ENCODE results near the gene UNC80. TPM values are rescaled to one million over a fixed set of nuclear protein-coding genes. Genes with fewer than 3 reads are reported as not detected.

Gene UNC80
- total and polyA plus RNA-seq, 2 donors (not counting 3 experiments of a cell fraction or from before 2014, with no cell fraction given): not detected

DNA sequence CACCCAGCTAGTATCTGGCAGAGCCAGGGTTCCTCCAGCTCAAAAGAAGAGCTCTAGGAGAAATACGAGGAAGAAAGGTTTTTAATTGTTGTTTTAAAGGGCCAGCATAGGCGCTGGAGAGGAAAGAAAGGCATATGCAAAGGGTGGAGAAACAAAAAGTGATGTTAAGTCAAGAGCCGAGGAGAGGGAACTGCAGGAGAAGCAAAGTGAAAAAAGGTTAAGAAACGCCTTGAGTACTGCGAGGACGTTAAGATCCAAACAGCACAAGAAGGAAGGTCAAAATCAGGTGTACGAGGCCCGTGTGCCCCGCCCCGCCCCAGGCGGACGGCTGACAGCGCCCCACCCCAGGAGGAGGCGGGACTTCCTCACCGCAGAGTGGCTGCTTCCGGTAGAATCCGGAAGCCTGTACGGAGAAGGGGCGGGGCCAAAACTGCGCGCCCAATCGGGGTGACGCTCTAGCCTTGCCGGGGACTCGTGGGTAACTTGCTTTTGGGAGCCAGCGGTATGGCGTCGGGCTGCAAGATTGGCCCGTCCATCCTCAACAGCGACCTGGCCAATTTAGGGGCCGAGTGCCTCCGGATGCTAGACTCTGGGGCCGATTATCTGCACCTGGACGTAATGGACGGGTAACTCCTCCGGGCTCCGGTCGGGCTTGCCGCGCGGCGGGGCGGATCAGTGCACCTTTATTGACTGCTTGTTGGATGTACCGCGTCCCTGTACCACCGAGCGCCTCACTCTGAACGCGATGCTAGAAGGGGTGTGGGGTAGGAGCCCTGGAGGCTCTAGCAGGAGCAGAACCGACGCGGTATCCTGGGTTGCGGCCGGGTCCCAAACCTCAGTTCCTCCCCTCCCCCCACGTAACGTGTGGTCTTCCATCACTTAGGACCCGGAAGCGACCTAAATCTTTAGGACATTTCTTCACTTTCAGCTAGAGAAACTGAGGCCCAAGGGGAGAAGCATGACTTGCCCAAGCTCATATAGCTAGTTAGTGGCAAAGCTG is 230.8 kb downstream of the UNC80 start, which contains the start of gene RPE:
RPE (plus strand) TSS at position 481 of the 1,000 bp plus-strand sequence; CDS start at position 505, 24 bp downstream.
- intact Hi-C loops (cut with micrococcal nuclease) (loop anchor here (1.0 to 10.0 kb wide), 2 partner anchors 169 to 472 kb away; partner anchors contain the start of genes KANSL1L and LANCL1), dilution Hi-C loops (cut with MboI; ENCODE audit: extremely low pct_ligation_motif_present, low sequenced_read_pairs) (no loop called here)
- Histone ChIP-seq H3K79me2 (ENCODE audit: control insufficient read depth, insufficient read depth, low read length) (peaks cover 50% of the 10 kb centered on the region), H3K27ac (ENCODE audit: insufficient read depth, low read depth, low read length) (peak within 1 kb of the TSS; percentile 50), H3K9me3 (replicated peaks; ENCODE audit: control insufficient read depth, insufficient read depth, low read length) (no peaks in the 10 kb centered on the region), H3K4me2 (ENCODE audit: insufficient read depth, low read length) (peak within 1 kb of the TSS; percentile 92), H3K9me1 (replicated peaks; ENCODE audit: control insufficient read depth, extremely low read depth, insufficient read depth, low read length) (no peaks in the 10 kb centered on the region), H4K20me1 (replicated peaks; ENCODE audit: control insufficient read depth, extremely low read depth, insufficient read depth, low read length) (peaks cover 3% of the 10 kb centered on the region), H3K36me3 (ENCODE audit: control insufficient read depth in 2 of 2, extremely low read depth in 1 of 2, insufficient read depth in 2 of 2, low read length in 2 of 2) (no peaks in the 10 kb centered on the region), H2AFZ (ENCODE audit: low read depth, low read length) (peak within 1 kb of the TSS; percentile 98), H3K4me3 (replicated peaks in 1 of 3; ENCODE audit: insufficient read depth in 1 of 3, low read depth in 1 of 3, low read length in 3 of 3) (peak within 1 kb of the TSS; percentile 83 to 98 (median 95)), H3K9ac (replicated peaks; ENCODE audit: extremely low read depth, insufficient read depth, low read length) (peak within 1 kb of the TSS; percentile 79), H3K4me1 (ENCODE audit: control insufficient read depth, extremely low read depth, insufficient read depth, low read length) (peaks cover 26% of the 10 kb centered on the region), H3K27me3 (ENCODE audit: control insufficient read depth in 2 of 2, insufficient read depth in 2 of 2, low read length in 2 of 2) (no peaks in the 10 kb centered on the region)
- ChIA-PET POLR2A (interaction anchor here (0.6 kb wide), 1 partner anchor 12 kb away, joined by 3 read pairs; no protein-coding TSS in a partner anchor), CTCF (interaction anchor here (0.9 to 1.9 kb wide), 2 partner anchors 12 to 196 kb away, joined by 3 to 4 read pairs; no protein-coding TSS in a partner anchor)
- FAIRE-seq (peak; percentile 93), DNase-seq (ENCODE audit: low read depth, low spot score) (peak; percentile 95)
- TF ChIP-seq, protein P1, sequence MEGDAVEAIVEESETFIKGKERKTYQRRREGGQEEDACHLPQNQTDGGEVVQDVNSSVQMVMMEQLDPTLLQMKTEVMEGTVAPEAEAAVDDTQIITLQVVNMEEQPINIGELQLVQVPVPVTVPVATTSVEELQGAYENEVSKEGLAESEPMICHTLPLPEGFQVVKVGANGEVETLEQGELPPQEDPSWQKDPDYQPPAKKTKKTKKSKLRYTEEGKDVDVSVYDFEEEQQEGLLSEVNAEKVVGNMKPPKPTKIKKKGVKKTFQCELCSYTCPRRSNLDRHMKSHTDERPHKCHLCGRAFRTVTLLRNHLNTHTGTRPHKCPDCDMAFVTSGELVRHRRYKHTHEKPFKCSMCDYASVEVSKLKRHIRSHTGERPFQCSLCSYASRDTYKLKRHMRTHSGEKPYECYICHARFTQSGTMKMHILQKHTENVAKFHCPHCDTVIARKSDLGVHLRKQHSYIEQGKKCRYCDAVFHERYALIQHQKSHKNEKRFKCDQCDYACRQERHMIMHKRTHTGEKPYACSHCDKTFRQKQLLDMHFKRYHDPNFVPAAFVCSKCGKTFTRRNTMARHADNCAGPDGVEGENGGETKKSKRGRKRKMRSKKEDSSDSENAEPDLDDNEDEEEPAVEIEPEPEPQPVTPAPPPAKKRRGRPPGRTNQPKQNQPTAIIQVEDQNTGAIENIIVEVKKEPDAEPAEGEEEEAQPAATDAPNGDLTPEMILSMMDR (IDR thresholded peaks at IDR 0.05; ENCODE audit: extremely low read depth in 1 of 2, insufficient read depth in 1 of 2, low read depth in 1 of 2, low read length in 2 of 2): no peak
- TF ChIP-seq, protein P2, sequence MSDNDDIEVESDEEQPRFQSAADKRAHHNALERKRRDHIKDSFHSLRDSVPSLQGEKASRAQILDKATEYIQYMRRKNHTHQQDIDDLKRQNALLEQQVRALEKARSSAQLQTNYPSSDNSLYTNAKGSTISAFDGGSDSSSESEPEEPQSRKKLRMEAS (IDR thresholded peaks at IDR 0.05; ENCODE audit: insufficient read depth, insufficient read length): peak; percentile 39
- no peak for TF ChIP-seq EZH2 (IDR thresholded peaks at IDR 0.05; ENCODE audit: borderline replicate concordance, low read depth, low read length, severe bottlenecking)
- TF ChIP-seq POLR2A (IDR thresholded peaks at IDR 0.05; ENCODE audit: low read depth, low read length): peak; percentile 92
- peak; percentile 88 for TF ChIP-seq POLR2AphosphoS5 (IDR thresholded peaks at IDR 0.05; ENCODE audit: insufficient read depth, low read depth, low read length)
- TSS peak; percentile 58 for BruUV-seq (replicated peaks)

Data from endothelial cell of umbilical vein (primary cell).